ENCODE data around the gene MMP10. TPM values are rescaled to one million over a fixed set of nuclear protein-coding genes. Genes with fewer than 3 reads are reported as not detected.

The MMP10 gene
- total RNA-seq: 0.93 and 10.3 TPM in 2 replicates

GRCh38 chr11:102780491-102780918 lies at the start of gene MMP10:
Gene MMP10 (minus strand): TSS chr11:102780628. CDS start chr11:102780591, 37 bp downstream.

DNA sequence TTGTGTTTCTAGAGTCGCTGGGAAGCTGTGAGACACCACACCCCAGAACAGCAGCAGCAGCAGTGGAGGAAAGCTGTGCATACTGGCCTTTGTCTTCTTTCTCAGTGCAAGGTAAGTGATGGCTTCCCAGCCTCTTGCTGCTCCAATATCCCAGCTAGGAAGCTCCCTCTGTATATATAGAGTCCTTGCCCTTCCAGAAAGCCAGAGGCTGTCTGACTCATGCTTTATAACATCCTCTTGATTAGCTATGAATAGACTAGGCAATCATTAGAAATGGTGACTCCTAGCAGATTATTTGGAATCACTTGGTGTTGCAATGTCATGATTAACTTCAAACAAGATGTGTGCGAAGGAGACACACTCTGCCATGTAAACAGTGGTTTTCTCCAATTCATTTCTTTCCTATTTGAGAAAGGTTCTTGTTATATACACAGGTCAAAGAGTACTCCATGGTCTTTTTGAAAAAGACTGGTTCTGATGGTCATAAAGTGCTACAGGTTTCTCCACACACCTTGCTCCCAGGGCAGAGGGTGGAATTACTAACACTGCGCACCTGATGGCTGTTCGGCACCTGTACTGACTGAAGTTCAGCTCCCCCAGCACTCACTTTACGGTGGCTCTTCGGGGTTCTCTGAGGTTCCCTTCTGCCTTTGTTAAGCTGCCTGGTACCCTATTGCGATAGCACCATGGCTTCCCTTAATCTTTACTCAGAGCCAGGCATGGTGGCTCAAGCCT lies 17.8 kb upstream of the MMP10 start, which contains the start of gene MMP1:
Gene MMP1, minus strand, starts transcription at position 149 of the 735 bp plus-strand sequence. Its CDS starts 68 bp downstream, at position 81.

GRCh38 chr11:102724904-102725500 lies 55.4 kb downstream of the MMP10 start, which contains the start of gene MMP8:
Gene MMP8 (minus strand): TSS chr11:102724954. CDS start chr11:102724855, 99 bp downstream.

Other genes starting within 250 kb of the MMP10 start
- 5.0 TPM in 1 of 2 replicates, not detected in the other for gene MMP7, start 249.9 kb downstream of the MMP10 start, total RNA-seq
- not detected in 2 replicates for gene MMP20, start 155.3 kb downstream of the MMP10 start, total RNA-seq
- gene MMP27, start 74.9 kb downstream of the MMP10 start, total RNA-seq: not detected in 2 replicates
- gene MMP8, start 55.7 kb downstream of the MMP10 start, total RNA-seq: not detected in 2 replicates
- gene MMP1, start 17.5 kb upstream of the MMP10 start, total RNA-seq: 3.2 and 150 TPM in 2 replicates
- gene MMP3, start 63.0 kb upstream of the MMP10 start, total RNA-seq: 0.34 and 0.36 TPM in 2 replicates
- 1.5 TPM in 1 of 2 replicates, not detected in the other for gene MMP12, start 94.4 kb upstream of the MMP10 start, total RNA-seq
- gene MMP13, start 175.1 kb upstream of the MMP10 start, total RNA-seq: 0.07 TPM in 1 of 2 replicates, not detected in the other

Measured in nasal cavity respiratory epithelium epithelial cell of viscerocranial mucosa (primary cell).